Activated CD4-positive, CD25-positive, alpha-beta regulatory T cell (primary cell): ENCODE data around the gene KRAS.
A peak's percentile ranks its signal among the peaks of the same experiment; 100 is the strongest.
"Not testable (repeated sequence)": the region's sequence is repeated elsewhere in the genome, so short reads cannot be mapped to it uniquely, and the experiment has no call there.

Experiments used
- DNase-seq, 4 experiments: peaks; one replicate each; lab custom pipeline; 2025; lab: John Stamatoyannopoulos, UW

KRAS gene

GRCh38 chr12:25250744-25251730 lies at the start of gene KRAS:
KRAS (minus strand) TSS chr12:25250929.
- peak; percentile 71 to 80 (median 76) for DNase-seq

GRCh38 chr12:25296381-25296780 lies 45.7 kb upstream of the KRAS start:
- DNase-seq = no peak

- no peak for DNase-seq
Observed at GRCh38 chr12:25295361-25295760, 44.6 kb upstream of the KRAS start.

DNA sequence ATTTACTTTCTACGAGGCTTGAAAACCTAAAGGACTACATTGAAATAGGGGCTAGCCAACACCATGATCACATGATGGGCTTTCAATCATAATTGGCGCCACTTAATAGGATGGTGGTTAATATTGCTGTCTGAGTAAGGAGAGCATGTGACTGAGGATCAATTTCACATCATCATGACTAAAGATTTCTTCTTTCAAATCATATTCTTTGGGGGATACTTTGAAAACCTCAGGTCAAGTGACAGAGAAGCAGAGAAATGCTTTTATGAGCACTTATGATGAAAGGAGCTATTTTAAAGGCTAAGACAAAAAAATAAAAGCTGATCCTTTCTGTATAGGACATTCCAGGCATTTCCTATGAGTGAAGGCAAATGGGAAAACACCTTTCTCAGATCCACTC lies 42.9 kb upstream of the KRAS start:
- no peak for DNase-seq

DNA sequence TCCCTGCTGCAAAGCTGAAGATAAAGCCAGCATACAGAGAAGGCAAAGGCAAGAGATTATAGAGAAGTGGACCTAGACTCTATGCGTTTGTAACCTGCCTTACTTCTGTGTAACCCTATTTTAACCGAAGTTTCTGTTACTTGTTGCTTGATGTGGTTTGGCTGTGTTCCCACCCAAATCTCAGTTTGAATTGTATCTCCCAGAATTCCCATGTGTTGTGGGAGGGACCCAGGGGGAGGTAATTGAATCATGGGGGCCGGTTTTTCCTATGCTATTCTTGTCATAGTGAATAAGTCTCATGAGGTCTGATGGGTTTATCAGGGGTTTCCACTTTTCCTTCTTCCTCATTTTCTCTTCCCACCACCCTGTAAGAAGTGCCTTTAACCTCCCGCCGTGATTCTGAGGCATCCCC lies 42.1 kb upstream of the KRAS start:
- DNase-seq = not testable (repeated sequence)

DNA sequence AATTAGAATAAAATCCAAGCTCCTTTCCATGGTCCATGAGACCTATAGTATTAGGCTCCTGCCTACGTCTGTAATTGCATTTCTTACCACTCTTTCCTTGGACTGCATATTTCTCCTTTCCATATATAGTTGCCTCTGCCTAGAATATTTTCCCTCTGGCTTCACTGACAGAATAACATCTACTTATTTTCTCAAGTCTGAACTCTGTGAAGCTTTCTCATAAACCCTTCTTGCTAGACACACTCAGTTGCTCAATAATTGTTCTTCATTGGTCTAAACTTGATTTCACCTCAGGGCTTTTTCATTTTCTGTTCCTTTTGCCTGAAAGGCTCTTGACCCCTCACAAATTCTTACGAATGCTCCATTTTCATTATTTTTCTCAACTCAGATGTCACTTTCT lies 36.9 kb upstream of the KRAS start:
- no peak for DNase-seq

DNA sequence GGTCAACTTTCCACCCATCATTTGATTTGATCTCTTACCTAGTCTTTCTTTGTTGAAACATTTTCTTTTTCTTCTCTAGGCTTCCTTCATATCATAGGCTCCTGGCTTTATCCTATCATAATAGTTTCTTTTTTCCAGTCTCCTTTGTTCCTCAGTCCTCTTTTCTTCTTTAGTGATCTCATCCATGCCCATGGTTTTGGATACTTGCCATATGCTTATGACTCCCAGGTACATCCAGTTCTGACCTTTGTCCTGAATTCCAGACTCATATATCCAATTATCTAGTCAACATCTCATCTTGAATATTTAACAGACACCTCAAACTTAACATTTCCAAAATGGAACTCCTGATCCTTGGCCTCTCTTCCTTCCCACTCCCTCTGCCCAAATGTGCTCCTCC lies 36.1 kb upstream of the KRAS start:
- DNase-seq = no peak

DNA sequence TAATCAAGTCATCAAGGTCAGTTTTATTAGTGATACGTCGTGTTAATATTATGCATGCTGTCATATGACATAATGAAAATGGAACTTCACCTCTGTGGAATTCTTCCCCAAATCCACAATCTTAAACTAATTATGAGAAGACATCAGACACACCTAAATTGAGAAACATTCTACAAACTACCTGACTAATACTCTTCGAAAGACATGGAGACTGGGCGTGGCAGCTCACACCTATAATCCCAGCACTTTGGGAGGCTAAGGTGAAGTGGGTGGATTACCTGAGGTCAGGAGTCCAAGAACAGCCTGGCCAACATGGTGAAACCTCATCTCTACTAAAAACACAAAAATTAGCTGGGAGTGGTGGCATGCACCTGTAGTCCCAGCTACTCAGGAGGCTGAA lies 33.3 kb upstream of the KRAS start:
- no peak for DNase-seq

DNA sequence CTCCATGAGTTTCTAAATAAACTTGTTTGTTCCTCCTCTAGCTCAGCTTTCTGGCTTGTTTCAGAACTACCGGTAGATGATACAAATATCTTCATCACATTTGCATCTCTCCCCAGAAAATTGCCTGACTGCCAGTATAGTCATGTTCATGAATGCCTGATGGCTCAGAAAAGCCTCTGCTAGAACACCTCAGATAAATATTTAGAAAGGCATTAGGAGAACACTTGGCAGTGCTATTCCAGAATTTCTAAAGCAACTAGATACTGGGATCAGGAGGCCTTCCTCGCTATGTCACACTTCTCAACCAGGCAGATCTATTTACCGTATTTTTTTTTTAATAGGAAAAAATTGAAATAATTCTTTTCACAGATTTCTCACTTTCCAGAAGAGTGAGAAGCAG lies 32.3 kb upstream of the KRAS start:
- DNase-seq = no peak

DNA sequence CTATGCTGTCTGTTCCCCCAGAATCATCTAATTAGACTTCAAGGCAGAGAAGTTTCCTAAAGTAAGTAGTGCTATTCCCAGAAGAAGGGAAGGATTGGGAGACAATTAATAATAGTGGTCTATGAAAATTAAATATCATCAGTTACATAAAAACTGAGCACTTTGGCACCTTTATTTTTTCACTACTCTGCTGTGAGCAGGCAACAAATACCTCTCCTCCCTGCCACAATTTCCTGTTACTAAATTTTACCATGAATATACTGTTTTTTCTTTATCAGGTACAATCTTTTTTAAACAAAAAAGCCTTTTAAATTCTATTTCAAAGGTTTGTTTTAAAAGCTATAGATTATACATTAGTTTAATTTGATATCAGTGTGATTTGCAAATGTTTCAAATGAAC lies 29.4 kb upstream of the KRAS start:
- no peak for DNase-seq

DNA sequence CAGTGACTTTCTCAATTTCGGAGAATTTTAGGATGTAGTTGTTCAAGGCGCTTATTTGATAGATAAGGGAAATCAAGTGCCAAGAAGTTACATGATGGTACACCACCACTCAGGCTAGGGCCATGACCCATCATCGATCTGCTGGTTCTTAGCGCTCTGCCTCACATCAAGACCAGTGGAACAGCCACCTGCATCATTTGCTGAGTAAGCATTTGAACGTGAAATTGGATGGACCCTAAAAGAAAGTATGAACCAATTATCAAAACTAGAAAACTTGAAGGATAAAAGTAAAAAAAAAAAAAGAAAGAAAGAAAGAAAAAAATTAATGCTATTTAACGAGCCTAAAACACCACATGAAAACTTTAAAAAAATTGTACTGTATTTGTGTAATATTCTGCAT lies 27.5 kb upstream of the KRAS start:
- no peak for DNase-seq

DNA sequence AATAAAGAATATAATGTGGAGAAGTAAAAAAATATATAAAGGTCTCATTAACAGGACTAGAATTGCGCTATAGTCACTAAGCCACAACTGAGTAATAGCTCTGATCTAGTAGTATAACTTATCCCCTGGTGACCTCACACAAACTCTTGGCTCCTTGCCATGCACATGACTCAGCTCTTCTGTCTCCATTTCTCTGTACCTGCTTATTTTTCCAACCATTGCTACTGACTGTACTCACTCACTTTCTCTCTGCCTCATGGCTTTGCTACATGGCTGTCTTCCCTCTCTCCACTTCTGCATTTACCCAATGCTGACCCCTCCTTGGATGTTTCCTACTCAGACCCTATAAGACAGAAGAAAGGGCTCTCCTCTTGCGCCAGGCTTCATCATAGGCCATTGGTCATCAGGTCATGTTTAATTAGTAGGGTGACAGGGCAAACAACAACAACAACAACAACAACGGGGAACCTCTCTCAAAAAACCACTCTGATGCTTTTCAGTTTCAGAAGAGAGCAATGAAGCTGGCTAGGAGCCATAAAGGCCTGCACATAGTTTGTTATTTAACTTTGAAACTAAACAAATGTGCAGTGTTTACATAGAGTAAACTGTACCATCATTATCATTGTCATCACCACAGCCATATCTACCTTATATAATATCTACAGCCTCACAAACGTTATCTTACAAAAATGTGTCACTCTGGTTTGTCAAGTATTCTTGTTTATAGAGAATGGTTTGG lies 25.6 kb upstream of the KRAS start:
- peak; percentile 4 to 45 (median 10) for DNase-seq

GRCh38 chr12:25271486-25272098 lies 20.9 kb upstream of the KRAS start:
- no peak for DNase-seq

DNA sequence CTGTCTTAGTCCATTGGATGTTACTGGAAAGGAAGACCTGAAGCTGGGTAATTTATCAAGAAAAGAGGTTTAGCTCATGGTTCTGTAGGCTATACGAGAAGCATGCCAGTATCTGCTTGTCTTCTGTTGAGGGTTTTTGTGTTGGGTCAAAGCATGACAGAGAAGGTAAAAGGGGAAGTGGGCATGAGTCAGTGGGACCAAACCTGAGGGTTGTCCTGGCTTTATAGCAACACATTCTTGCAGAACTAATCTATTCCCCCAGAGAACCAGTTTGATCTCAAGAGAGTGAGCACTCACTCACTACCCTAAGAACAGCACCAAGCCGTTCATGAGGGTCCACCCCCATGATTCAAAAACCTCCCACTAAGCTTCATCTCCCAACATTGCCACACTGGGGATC lies 19.0 kb upstream of the KRAS start:
- DNase-seq = no peak

GRCh38 chr12:25266497-25266896 lies 15.8 kb upstream of the KRAS start:
- DNase-seq = no peak

- DNase-seq = no peak
Observed at GRCh38 chr12:25264862-25265261, 14.1 kb upstream of the KRAS start.

DNA sequence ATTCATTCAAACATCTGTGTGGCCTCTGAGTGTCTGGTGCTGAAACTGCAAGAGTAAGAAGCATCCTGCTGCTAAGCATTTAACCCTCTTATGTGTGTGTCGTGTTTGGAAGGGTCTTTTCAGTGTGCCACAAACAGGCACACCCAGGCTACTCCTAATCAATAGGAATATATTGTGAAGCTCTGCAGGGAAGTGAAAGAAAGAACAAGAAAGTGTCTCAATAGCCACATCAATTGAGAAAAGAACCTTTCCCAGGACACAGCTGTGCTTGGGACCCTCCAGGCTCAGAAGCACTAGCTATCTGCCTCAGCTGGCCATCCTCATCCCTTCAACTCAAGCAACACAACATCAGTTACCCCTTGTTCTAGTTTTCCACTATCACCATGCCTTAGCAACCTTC lies 13.4 kb upstream of the KRAS start:
- DNase-seq = no peak

GRCh38 chr12:25263594-25263993 lies 12.9 kb upstream of the KRAS start:
- DNase-seq = no peak

- DNase-seq = no peak
Observed at GRCh38 chr12:25262389-25263074, 11.8 kb upstream of the KRAS start.

- DNase-seq = no peak
Observed at GRCh38 chr12:25257590-25258324, 7.0 kb upstream of the KRAS start.

- DNase-seq = no peak
Observed at GRCh38 chr12:25256826-25257225, 6.1 kb upstream of the KRAS start.
